ENCODE results near the gene PHLDB2. TPM values are rescaled to one million over a fixed set of nuclear protein-coding genes. Genes with fewer than 3 reads are reported as not detected.

The PHLDB2 gene
- total RNA-seq, 2 experiments from 2014 or later = 5.8 to 6.0 TPM

GRCh38 chr3:112018712-112019111 is 159.6 kb downstream of the PHLDB2 start:
- Histone ChIP-seq H3K4me3 (ENCODE audit: low read length) (no peak overlapping the region), H3K27me3 (ENCODE audit: control insufficient read depth in 1 of 2, insufficient read depth in 2 of 2, low read length in 2 of 2) (no peaks in the 10 kb centered on the region), H3K9me3 (ENCODE audit: control insufficient read depth in 1 of 2, insufficient read depth in 1 of 2, low read length in 2 of 2) (peaks cover 0 to 4% of the 10 kb centered on the region in 2 experiments), H3K27ac (ENCODE audit: low read depth in 1 of 2, low read length in 2 of 2) (no peak overlapping the region), H3K4me1 (ENCODE audit: insufficient read depth, low read length) (no peaks in the 10 kb centered on the region), H3K36me3 (ENCODE audit: insufficient read depth, low read length) (no peaks in the 10 kb centered on the region)
- Mint-ChIP-seq H3K36me3 (ENCODE audit: low read depth) (no peaks in the 10 kb centered on the region), H3K27ac (no peak overlapping the region), H3K27me3 (no peaks in the 10 kb centered on the region), H3K4me1 (ENCODE audit: low read depth) (peaks cover 6% of the 10 kb centered on the region), H3K4me3 (no peak overlapping the region), H3K9me3 (no peaks in the 10 kb centered on the region)
- ATAC-seq (ENCODE audit: poor library complexity) (no peak), DNase-seq (no peak)
- TF ChIP-seq CTCF (IDR thresholded peaks at IDR 0.05) = no peak
- ChIA-PET CTCF (interaction anchor here (1.0 kb wide), 1 partner anchor 25 kb away, joined by 3 read pairs; no protein-coding TSS in a partner anchor), POLR2A (no interaction called here)
- intact Hi-C loops (cut with DNase I, micrococcal nuclease) = no loop called here

DNA sequence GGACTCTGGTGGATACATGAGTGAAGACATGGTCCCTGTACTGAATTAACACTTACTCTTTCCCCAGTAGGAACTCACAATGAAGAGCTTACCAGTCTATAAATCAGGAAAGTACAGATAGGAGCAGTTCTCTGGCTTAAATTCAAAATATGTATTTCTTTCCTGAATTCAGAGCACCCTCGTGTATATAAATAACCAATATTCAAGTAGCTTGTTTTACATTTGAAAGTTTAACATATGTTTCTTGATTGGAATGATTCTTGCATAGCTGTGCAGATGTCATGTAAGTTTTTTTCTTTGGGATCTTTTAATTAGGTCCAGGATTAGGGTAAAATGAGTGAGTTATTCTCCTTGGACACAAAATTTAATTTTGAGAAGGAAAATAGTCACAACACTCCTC is 160.7 kb downstream of the PHLDB2 start:
- Histone ChIP-seq H3K9me3 (ENCODE audit: control insufficient read depth in 1 of 2, insufficient read depth in 1 of 2, low read length in 2 of 2) (peaks cover 0 to 4% of the 10 kb centered on the region in 2 experiments), H3K4me1 (ENCODE audit: insufficient read depth, low read length) (no peaks in the 10 kb centered on the region), H3K27ac (ENCODE audit: low read depth in 1 of 2, low read length in 2 of 2) (no peak overlapping the region), H3K27me3 (ENCODE audit: control insufficient read depth in 1 of 2, insufficient read depth in 2 of 2, low read length in 2 of 2) (no peaks in the 10 kb centered on the region), H3K4me3 (ENCODE audit: low read length) (no peak overlapping the region), H3K36me3 (ENCODE audit: insufficient read depth, low read length) (no peaks in the 10 kb centered on the region)
- H3K27ac Mint-ChIP-seq = no peak overlapping the region
- no peak for ATAC-seq (ENCODE audit: poor library complexity)
- CTCF ChIA-PET = no interaction called here
- POLR2A ChIA-PET = interaction anchor here (0.6 kb wide), 1 partner anchor 1403 kb away, joined by 3 read pairs; no protein-coding TSS in a partner anchor
- no peak for TF ChIP-seq CTCF (IDR thresholded peaks at IDR 0.05)
- H3K36me3 Mint-ChIP-seq (ENCODE audit: low read depth) = no peaks in the 10 kb centered on the region
- no peaks in the 10 kb centered on the region for H3K9me3 Mint-ChIP-seq
- no peak for DNase-seq
- no peaks in the 10 kb centered on the region for H3K27me3 Mint-ChIP-seq
- no peaks in the 10 kb centered on the region for H3K4me1 Mint-ChIP-seq (ENCODE audit: low read depth)
- no peak overlapping the region for H3K4me3 Mint-ChIP-seq
- intact Hi-C loops (cut with DNase I, micrococcal nuclease) = no loop called here

GRCh38 chr3:112020674-112021085 is 161.6 kb downstream of the PHLDB2 start:
- H3K4me3 Mint-ChIP-seq = no peak overlapping the region
- DNase-seq (no peak), ATAC-seq (ENCODE audit: poor library complexity) (no peak)
- TF ChIP-seq CTCF (IDR thresholded peaks at IDR 0.05) = no peak
- H3K36me3 Mint-ChIP-seq (ENCODE audit: low read depth) = no peaks in the 10 kb centered on the region
- H3K27me3 ChIP-seq (ENCODE audit: control insufficient read depth in 1 of 2, insufficient read depth in 2 of 2, low read length in 2 of 2) = no peaks in the 10 kb centered on the region
- H3K4me1 ChIP-seq (ENCODE audit: insufficient read depth, low read length) = no peaks in the 10 kb centered on the region
- H3K9me3 ChIP-seq (ENCODE audit: control insufficient read depth in 1 of 2, insufficient read depth in 1 of 2, low read length in 2 of 2) = peaks cover 0 to 4% of the 10 kb centered on the region in 2 experiments
- H3K27ac Mint-ChIP-seq = no peak overlapping the region
- ChIA-PET CTCF (no interaction called here), POLR2A (no interaction called here)
- no peaks in the 10 kb centered on the region for H3K4me1 Mint-ChIP-seq (ENCODE audit: low read depth)
- H3K27me3 Mint-ChIP-seq = no peaks in the 10 kb centered on the region
- no peak overlapping the region for H3K4me3 ChIP-seq (ENCODE audit: low read length)
- H3K27ac ChIP-seq (ENCODE audit: low read depth in 1 of 2, low read length in 2 of 2) = no peak overlapping the region
- no peaks in the 10 kb centered on the region for H3K36me3 ChIP-seq (ENCODE audit: insufficient read depth, low read length)
- intact Hi-C loops (cut with DNase I, micrococcal nuclease) = no loop called here
- H3K9me3 Mint-ChIP-seq = no peaks in the 10 kb centered on the region

Other genes starting within 250 kb of the PHLDB2 start
- 10 to 100 TPM; 28.6 to 29.3 TPM for gene PLCXD2, start 184.6 kb upstream of the PHLDB2 start, total RNA-seq
- gene ABHD10, start 119.8 kb downstream of the PHLDB2 start, total RNA-seq = 10 to 100 TPM; 28.2 to 32.5 TPM
- gene TAGLN3, start 139.7 kb downstream of the PHLDB2 start, total RNA-seq = under 1 TPM in 1 of 2 experiments, not detected in 1; 0.28 TPM
- under 1 TPM in 1 of 2 experiments, not detected in 1; 0.14 TPM for gene TMPRSS7, start 175.5 kb downstream of the PHLDB2 start, total RNA-seq
- 1 to 10 TPM; 1.6 to 2.7 TPM for gene C3orf52, start 227.1 kb downstream of the PHLDB2 start, total RNA-seq